SK-N-MC (cell line): ENCODE results near the gene NCAM2.

Source experiments
- EZH2 ChIP-seq: fragments of 200-600 bp; sonication (generic); IDR thresholded peaks from one replicate; pipeline ENCODE4 v1.6.1; 2017; ENCODE audit warnings: antibody characterized with exemption
- POLR2AphosphoS5 ChIP-seq: IDR thresholded peaks from 2 replicates; pipeline ENCODE4 v1.6.1; 2012; ENCODE audit warnings: mild to moderate bottlenecking, low read depth, low read length, borderline replicate concordance

DNA sequence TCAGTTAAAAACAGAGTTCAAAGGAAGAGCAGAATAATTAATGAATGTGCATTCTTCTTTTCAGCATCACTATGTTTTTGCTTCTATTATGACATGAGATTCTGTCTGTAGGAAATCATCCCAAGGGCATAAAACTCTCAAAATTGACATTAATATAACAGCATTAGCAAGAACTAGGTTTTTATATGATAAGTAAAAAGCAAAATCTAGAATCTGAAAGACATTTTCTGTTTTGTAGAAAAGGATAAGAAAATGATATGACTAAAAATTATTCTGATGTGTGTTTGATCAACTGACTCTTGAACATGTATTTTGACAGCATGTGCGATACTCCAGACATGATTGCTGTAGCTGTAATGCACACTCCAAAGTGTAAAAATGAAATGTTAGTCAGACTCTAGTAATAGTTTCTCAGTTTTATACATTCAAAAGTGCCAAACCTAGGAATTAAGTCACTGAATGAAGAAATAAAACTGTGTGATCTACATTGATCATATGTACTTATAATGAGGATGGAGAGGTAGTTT, 197.3 kb downstream of the NCAM2 start:
- no peak for TF ChIP-seq POLR2AphosphoS5
- TF ChIP-seq EZH2: no peak
